Ovary (tissue), 9 donors: Measurements from ENCODE around the gene RAB6A. TPM values are rescaled to one million over a fixed set of nuclear protein-coding genes. Genes with fewer than 3 reads are reported as not detected.

Experiments
- DNase-seq, 5 donors: peaks; one replicate each; pipeline ENCODE4 v3.0.0-alpha.2; 2019 to 2020
- H3K27ac ChIP-seq, 2 donors: fragments of 200-600 bp; one replicate each; pipeline versions ENCODE4 v1.5.1 to v1.8.0; 2019 to 2022
- H3K27me3 ChIP-seq: fragments of 200-600 bp; one replicate; pipeline ENCODE4 v1.8.0; 2022
- H3K36me3 ChIP-seq: fragments of 200-600 bp; sonication (generic); one replicate; pipeline ENCODE4 v1.5.1; 2019
- H3K4me1 ChIP-seq: one replicate; pipeline ENCODE4 v1.8.1; 2013; ENCODE audit warnings: mild to moderate bottlenecking, moderate library complexity; ENCODE audit not compliant: insufficient read depth
- H3K4me3 ChIP-seq: fragments of 200-600 bp; sonication (generic); one replicate; pipeline ENCODE4 v1.5.1; 2017
- H3K9me3 ChIP-seq, 2 donors: fragments of 200-600 bp in 1 of 2; sonication (generic) in 1 of 2; one replicate each; pipeline versions ENCODE4 v1.5.1 to v1.8.1; 2013 to 2019; ENCODE audit warnings: mild to moderate bottlenecking in 1 of 2, moderate library complexity in 1 of 2
- EP300 ChIP-seq: sonication (generic); formaldehyde crosslinking; IDR thresholded peaks from one replicate; pipeline ENCODE4 v1.6.1; 2017; ENCODE audit warnings: antibody characterized with exemption
- POLR2A ChIP-seq: fragments of 450-650 bp; IDR thresholded peaks from one replicate; pipeline ENCODE4 v1.6.1; 2017; ENCODE audit warnings: antibody characterized with exemption, mild to moderate bottlenecking, moderate library complexity
- WGBS, 3 donors: extraction: QIAGEN DNeasy Blood & Tissue Kit in 1 of 3; methylation state at CpG; one replicate each; pipeline versions ENCODE4 v1.1.5 to v1.1.7; 2013 to 2017; 5-methylcytosine and 5-hydroxymethylcytosine counted together
- intact Hi-C, 4 donors: fragments of 100-400 bp; cut with DNase I; formaldehyde crosslinking; loops; one replicate each; pipeline versions ENCODE4 v1.11.0 to v1.15.1; 2022 to 2023
- polyA plus RNA-seq, 2 donors: library from polyadenylated mRNA; stranded (reverse); fragments of 200-250 nt in 1 of 2; fragments of 350-450 nt in 1 of 2; fragmentation: Illumina TruSeq in 1 of 2; extraction: RNeasy Lipid Tissue Mini Kit (QIAGEN cat#74804) in 1 of 2; gene quantifications; one replicate each; pipeline ENCODE4 v1.2.3, GENCODE V29; 2013 to 2014
- total RNA-seq, 7 donors: library from RNA; depleted of rRNA in 2 of 7; stranded (reverse); fragments of >200 nt in 2 of 7; fragmentation: NEBNext Ultra II Directional in 3 of 7; extraction: Animal tissue kit (Norgen Biotek cat#: 25700) in 3 of 7; gene quantifications; one replicate each; pipeline versions ENCODE4 v1.1.0 to v1.2.4, GENCODE V29; 2016 to 2023
- TF ChIP-seq, protein P1 (sequence below), 3 donors: fragments of 450-650 bp in 2 of 3; fragments of 200-600 bp in 1 of 3; IDR thresholded peaks; one replicate each; pipeline versions ENCODE4 v1.5.1 to v1.8.0; 2016 to 2022; ENCODE audit warnings: antibody characterized with exemption in 3 of 3, mild to moderate bottlenecking in 1 of 3
- donor health status: DM: no; HTN: no; CAD: no; lungs with moderate emphysema.
- donor health status: DM: no; HTN: no; CAD: no.
- donor health status: Bipolar disorder and iron deficiency.
- donor health status: DM: yes; HTN: yes; CAD: no.
- donor health status: DM: no; HTN: no; CAD: no.
- donor health status: DM: yes; HTN: yes; CAD: no.

The RAB6A gene
- total and polyA plus RNA-seq, 9 donors = 55.9 to 128 (median 102) TPM

DNA sequence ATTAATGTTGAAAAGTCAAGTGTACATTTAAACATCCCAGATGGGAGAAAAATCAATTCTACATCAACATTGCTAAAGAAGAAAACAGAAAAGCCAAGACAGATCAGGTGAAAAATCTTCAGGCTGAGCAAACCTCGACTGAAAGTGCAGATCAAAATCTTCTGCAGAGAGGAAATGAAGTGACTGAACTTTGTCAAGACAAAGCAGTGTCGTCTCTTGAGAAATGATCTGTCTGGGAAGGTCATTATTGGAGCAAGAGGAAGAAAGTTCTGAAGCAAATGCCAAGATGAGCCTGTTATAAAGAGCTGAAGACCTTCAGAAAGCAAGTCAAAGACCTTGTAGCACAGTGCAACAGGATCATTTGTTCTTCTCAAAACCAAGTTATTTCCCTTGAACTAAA, 120.3 kb downstream of the RAB6A start:
- no peak for TF ChIP-seq EP300
- no peak for TF ChIP-seq POLR2A
- TF ChIP-seq, protein P1, sequence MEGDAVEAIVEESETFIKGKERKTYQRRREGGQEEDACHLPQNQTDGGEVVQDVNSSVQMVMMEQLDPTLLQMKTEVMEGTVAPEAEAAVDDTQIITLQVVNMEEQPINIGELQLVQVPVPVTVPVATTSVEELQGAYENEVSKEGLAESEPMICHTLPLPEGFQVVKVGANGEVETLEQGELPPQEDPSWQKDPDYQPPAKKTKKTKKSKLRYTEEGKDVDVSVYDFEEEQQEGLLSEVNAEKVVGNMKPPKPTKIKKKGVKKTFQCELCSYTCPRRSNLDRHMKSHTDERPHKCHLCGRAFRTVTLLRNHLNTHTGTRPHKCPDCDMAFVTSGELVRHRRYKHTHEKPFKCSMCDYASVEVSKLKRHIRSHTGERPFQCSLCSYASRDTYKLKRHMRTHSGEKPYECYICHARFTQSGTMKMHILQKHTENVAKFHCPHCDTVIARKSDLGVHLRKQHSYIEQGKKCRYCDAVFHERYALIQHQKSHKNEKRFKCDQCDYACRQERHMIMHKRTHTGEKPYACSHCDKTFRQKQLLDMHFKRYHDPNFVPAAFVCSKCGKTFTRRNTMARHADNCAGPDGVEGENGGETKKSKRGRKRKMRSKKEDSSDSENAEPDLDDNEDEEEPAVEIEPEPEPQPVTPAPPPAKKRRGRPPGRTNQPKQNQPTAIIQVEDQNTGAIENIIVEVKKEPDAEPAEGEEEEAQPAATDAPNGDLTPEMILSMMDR (IDR thresholded peaks at IDR 0.05) = no peak
- 57 to 63% (median 60%) methylated on average over 2 of the region's 2 CpGs for whole genome bisulfite sequencing, 3 donors
- intact Hi-C loops = no loop called here

DNA sequence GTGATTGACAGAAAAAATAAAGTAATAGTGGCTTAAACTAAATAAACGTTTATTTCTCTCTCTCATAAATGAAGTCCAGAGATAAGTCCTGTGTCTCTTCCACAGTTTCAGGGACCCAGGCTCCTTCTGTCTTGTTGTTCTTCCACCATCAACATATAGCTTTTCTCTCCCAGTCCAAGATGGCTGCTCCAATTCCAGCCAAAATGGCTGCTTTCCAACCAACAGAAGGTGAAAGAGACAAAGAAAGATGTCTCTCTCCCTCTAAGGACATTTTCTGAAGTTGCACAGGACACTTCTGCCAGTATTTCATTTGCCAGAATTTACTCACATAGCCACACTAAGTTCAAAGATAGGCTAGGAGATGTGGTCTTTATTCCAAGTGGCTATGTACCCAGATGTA, 123.9 kb downstream of the RAB6A start:
- TF ChIP-seq, protein P1 (IDR thresholded peaks at IDR 0.05) = no peak
- TF ChIP-seq POLR2A (no peak), EP300 (no peak)
- Histone ChIP-seq H3K27ac (no peak overlapping the region), H3K36me3 (no peaks in the 10 kb centered on the region), H3K4me3 (no peak overlapping the region), H3K4me1 (no peaks in the 10 kb centered on the region), H3K27me3 (no peaks in the 10 kb centered on the region), H3K9me3 (no peaks in the 10 kb centered on the region)
- intact Hi-C loops = no loop called here
- no peak for DNase-seq
- WGBS, 3 donors = 79 to 81% (median 81%) methylated on average over 1 of the region's 1 CpG

More for the DNA sequence above, 120.3 kb downstream of the RAB6A start:
- Histone ChIP-seq H3K9me3 (no peaks in the 10 kb centered on the region), H3K27me3 (no peaks in the 10 kb centered on the region), H3K36me3 (no peaks in the 10 kb centered on the region), H3K4me1 (no peaks in the 10 kb centered on the region), H3K27ac (no peak overlapping the region), H3K4me3 (no peak overlapping the region)
- no peak for DNase-seq

DNA sequence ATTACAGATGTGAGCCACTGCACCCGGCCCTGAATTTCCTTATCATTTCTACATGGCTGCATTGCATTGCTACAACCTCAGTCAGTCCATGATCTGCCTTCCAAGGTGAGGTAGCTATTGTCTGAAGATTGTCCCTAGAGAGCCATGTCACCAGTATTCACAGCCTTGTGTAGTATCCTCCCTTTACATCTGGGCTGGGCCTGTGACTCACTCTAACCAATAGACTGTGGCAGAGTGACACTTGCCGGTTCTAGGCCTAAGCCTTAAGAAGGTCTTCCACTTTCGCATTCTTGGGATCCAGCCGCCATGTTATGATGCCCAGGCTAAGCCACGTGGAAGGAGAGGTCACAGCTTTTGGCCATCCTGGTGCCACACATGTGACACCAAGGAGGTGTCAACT, 124.6 kb downstream of the RAB6A start:
- Histone ChIP-seq H3K27ac (no peak overlapping the region), H3K4me1 (no peaks in the 10 kb centered on the region), H3K4me3 (no peak overlapping the region), H3K36me3 (no peaks in the 10 kb centered on the region), H3K27me3 (no peaks in the 10 kb centered on the region), H3K9me3 (no peaks in the 10 kb centered on the region)
- 91 to 95% (median 94%) methylated on average over 5 of the region's 5 CpGs for WGBS, 3 donors
- intact Hi-C loops = no loop called here
- no peak for TF ChIP-seq EP300
- TF ChIP-seq POLR2A = no peak
- TF ChIP-seq, protein P1 (IDR thresholded peaks at IDR 0.05) = no peak
- no peak for DNase-seq

DNA sequence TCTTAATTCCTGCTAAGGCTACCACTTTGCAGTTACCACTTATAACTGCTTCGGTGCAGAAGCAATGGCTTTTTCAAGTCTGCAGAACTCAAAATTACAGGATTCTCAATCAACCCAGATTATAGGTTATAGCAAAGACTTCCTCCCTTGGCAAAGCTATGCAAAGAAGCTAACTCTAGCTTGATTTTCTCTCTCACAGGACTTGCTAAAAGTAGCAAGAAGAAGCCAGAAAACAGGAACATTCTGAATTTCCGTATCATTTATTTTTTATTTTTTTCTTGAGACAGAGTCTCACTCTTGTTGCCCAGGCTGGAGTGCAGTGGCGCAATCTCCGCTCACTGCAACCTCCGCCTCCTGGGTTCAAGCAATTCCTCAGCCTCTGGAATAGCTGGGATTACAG, 125.2 kb downstream of the RAB6A start:
- no peaks in the 10 kb centered on the region for H3K27me3 ChIP-seq
- intact Hi-C loops = no loop called here
- H3K4me3 ChIP-seq = no peak overlapping the region

More for the DNA sequence above, 125.2 kb downstream of the RAB6A start:
- DNase-seq = no peak
- no peak overlapping the region for H3K27ac ChIP-seq
- H3K9me3 ChIP-seq = no peaks in the 10 kb centered on the region
- WGBS, 3 donors = 86 to 90% (median 88%) methylated on average over 5 of the region's 5 CpGs
- no peaks in the 10 kb centered on the region for H3K4me1 ChIP-seq
- TF ChIP-seq, protein P1 (IDR thresholded peaks at IDR 0.05) = no peak
- TF ChIP-seq POLR2A (no peak), EP300 (no peak)
- H3K36me3 ChIP-seq = no peaks in the 10 kb centered on the region
